ENCODE measurements around the gene WDFY3.

Gene WDFY3

GRCh38 chr4:84786478-84786877 lies 180.0 kb downstream of the WDFY3 start:
- DNase-seq, result no peak

DNA sequence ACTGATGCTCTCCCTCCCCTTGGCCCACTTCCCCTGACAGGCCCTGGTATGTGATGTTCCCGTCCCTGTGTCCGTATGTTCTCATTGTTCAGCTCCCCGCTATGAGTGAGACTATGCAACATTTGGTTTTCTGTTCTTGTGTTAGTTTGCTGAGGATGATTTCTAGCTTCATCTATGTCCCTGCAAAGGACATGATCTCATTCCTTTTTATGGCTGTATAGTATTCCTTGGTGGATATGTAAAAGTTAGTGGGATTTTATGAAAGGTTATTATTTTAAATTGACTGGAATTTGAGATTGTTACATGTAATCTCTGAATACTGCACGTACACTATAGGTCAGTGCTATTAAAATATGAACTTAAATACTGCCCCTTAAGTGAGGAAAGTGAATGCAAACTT lies 184.0 kb downstream of the WDFY3 start:
- no peak for DNase-seq

DNA sequence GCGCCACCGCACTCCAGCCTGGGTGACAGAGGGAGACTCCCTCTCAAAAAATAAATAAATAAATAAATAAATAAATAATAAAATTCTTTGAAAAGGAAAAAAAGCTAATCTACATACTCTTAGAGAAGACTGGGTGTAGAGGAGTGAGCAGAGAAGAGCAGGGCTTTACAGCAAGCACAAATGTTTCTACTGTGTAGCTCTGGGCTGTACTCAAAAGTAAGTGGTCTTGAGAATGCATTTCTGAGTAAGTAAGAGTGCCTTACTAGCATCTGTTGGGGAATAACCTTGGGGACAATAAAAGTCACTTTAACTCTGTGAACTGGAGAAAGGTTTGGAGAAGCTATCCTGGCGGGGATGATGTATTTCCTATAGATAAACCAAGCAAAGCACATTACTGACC lies 185.8 kb downstream of the WDFY3 start:
- DNase-seq, result no peak

DNA sequence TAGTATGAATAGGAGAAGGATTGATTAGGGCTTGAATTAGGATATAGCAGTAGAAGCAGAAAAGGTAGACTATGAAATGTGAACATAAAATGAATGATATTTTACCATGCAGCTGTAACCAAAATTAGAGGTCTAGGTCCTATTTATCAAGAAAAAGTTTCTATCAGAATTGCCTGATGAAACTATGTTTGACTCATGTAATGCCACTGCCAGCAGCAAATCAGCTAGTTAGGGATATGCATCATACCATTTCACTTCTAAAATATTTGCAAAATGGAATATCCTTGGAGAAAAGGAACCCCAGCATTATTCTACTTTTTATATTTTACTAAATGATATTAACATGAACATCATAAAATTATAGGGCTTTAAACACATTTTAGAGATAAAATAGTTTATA lies 188.4 kb downstream of the WDFY3 start:
- DNase-seq, result no peak

- DNase-seq, result no peak
Measured at GRCh38 chr4:84767168-84767567, 199.3 kb downstream of the WDFY3 start.

- no peak for DNase-seq
Measured at GRCh38 chr4:84753321-84753972, 213.0 kb downstream of the WDFY3 start.

DNA sequence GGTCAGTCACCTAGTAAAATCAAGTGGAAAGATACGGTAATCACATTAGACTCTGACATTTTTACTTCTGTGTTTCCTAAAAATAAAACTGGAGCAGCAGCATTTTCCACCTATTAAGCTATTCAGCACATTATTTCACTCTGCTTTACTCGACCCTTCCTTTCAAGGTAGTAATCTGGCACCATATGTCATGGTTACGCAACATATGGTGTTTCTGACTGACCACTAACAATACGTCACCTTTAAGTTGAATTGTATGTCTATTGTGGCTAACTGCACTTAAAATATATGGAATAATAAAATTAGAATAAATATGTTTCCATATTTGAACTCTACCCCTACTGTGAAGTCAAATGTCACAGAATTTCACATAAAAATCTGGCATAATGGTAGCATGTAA lies 214.8 kb downstream of the WDFY3 start:
- no peak for DNase-seq

DNA sequence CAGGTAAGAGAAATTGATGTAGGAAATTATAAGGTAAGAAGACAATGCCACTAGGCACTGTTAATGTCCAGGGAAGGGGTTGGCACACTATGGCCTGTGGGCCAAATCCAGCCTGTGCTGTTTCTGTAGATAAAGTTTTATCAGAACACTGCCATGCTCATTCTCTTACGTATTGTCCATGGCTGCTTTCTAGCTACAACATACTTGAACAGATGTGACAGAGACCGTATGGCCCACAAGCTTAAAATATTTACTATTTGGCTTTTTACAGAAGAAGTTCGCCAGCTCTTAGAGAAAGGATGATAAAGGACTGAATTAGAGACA lies 215.6 kb downstream of the WDFY3 start:
- DNase-seq, result no peak

GRCh38 chr4:84750260-84750959 lies 216.1 kb downstream of the WDFY3 start:
- peak; percentile 4 for DNase-seq

DNA sequence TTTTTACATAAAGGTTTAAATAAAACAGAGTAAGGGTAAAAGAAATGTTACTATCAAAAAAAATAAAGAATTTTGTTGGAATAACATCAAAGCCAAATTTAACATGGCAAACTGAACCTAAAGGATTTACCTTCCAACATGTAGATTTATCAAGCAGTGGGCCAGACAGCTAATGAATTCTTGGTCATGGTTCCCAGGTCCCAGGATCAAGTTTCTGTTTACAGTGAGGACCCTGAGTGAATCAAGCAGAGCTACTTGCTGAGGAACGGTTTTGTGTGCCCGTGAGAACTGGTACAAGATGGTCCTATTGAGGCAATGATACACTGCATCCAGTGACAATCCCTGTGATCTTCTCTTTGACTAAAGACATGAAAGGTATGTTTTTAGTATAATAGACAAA lies 226.4 kb downstream of the WDFY3 start:
- DNase-seq, result no peak

GRCh38 chr4:84738622-84739021 lies 227.9 kb downstream of the WDFY3 start:
- no peak for DNase-seq

DNA sequence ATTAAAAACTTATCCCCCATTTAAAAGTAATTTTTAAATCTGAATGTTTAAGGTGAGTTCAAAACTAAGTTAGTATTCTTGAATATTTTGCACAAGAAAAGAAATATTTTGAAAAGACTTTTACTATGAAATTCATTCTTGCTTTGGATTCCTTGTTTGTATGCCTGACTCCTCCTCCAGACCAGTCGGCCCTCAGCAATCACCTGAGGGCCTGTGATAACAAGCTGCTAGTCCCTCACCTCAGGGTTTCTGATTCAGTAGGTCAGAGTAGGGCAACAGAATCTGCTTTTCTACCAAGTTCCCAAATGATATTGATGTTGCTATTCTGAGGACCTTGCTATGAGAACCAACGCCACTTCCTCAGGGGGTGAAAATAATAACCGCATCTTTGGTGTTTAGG lies 228.8 kb downstream of the WDFY3 start:
- no peak for DNase-seq

GRCh38 chr4:84734037-84734436 lies 232.5 kb downstream of the WDFY3 start:
- DNase-seq, result no peak

DNA sequence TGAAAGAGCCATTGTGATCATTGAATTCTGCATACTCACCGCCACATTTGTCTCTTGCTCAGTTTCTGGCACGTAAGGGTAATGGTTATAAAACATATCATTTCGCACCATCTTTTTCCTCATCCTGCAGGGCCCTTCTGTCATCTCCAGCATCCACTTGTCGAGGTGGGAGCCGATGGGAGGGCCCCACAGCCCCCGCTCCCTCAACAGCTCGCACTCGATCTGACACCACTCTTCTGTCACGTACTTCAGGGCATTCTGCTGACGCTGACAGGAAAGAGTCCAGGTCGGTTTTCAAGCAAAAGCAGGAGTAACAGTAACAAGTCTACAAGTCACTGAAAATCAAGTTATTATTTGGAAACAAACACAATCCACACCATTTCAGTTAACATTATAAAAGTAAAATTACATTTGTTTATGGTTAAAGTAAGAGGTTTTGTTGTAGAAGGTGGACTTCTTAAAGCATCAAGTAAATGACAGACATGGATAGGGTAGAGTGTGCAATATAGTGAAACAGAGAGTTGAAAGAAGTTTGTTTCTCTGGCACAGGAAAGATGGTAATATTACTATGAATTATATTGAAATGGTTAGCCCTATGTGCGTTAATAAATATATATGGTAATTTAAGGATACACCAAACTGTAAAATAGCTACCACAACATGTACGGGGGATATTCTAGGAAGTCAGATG lies 233.0 kb downstream of the WDFY3 start:
- DNase-seq, result no peak

DNA sequence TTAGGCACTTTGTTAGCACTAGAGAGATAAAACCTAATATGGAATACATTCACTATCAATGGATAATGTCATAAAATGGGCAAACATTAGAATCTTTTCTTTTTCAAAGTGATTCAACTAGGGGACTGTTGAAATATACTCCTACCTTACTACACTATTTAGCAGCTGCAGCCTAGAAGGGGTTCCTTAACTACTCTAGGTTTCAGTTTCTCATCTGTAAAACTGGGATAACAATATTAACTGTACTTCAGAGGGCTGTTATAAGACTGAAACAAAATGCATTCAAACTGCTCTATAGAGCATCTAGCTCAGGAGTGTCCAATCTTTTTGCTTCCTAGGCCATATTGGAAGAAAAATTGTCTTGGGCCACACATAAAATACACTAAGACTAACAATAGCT lies 236.1 kb downstream of the WDFY3 start:
- DNase-seq, result no peak

DNA sequence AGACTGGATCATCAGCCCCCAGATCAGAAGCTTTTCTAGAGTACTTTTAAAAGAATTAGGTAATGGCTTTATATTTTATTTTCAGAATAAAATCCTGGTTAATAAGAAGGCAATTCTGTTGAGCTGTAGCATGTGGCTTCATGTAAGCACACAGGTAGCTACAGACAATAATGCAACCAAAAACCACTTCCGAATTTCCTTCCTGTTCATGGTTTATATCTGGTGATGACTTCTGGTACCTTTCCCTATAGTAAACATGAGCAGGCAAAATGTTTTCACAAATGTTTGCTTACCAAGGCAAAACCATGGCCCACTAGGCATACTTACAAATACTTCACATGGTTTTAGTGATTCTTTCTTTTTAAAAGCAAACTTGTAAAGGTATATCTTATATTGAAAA lies 239.0 kb downstream of the WDFY3 start:
- no peak for DNase-seq

- no peak for DNase-seq
Measured at GRCh38 chr4:84726356-84726755, 240.1 kb downstream of the WDFY3 start.

- DNase-seq, result no peak
Measured at GRCh38 chr4:84722720-84723119, 243.8 kb downstream of the WDFY3 start.

DNA sequence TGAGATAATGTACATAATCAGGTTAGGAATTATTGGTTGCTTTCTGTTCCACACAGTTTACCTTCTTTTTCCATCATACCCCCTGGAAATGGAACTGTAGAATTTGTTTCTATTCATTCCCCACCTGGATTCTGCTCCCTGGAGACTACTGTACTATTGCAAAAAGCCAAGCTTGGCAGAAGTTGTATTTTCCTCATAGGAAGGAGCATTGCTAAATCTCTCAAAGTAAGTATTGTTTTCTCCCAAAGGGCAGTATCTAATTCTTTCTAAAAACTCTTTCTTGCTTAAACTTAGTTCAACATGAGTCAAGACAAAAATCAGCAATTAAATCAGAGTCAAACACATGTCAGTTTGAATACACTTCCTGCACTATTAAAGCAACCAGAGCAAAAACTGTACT lies 247.4 kb downstream of the WDFY3 start:
- DNase-seq, result no peak

DNA sequence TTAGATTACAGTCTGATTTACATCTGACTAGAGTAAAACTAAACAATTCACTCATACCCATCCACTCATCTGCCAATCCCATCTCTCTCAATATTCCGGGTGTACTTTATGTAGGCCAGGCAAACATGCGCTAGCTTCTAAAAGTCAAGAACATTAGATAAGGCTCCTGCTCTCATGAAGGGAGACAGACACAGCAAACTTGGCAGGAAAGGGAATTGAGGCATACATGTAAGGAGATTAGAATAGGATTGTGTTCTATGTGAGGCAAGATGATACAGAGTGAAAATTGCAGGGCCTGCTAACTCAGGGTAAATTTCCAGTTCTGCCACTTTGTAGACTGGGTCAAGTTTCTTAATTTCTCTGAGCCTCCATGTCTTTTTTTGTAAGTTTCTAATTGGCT lies 247.8 kb downstream of the WDFY3 start:
- no peak for DNase-seq

DNA sequence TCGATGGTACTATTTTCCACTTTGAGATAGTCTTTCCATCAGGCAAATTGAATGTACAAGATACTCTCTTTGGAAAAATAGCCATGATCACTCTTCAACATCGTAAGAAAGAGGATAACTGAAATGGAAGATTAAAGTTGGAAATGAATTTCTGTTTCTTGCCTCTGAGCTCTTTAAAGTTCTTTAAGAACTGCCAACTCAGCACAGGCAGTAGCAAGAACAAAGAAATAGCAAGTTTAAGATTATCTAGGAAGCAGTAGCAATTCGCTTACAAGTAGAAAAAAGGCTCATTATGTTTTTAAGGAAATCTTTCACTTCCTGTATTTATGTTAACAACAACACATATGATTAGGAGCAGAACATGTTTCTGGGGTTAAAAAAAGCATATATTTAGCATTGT lies 255.9 kb downstream of the WDFY3 start:
- DNase-seq, result no peak

DNA sequence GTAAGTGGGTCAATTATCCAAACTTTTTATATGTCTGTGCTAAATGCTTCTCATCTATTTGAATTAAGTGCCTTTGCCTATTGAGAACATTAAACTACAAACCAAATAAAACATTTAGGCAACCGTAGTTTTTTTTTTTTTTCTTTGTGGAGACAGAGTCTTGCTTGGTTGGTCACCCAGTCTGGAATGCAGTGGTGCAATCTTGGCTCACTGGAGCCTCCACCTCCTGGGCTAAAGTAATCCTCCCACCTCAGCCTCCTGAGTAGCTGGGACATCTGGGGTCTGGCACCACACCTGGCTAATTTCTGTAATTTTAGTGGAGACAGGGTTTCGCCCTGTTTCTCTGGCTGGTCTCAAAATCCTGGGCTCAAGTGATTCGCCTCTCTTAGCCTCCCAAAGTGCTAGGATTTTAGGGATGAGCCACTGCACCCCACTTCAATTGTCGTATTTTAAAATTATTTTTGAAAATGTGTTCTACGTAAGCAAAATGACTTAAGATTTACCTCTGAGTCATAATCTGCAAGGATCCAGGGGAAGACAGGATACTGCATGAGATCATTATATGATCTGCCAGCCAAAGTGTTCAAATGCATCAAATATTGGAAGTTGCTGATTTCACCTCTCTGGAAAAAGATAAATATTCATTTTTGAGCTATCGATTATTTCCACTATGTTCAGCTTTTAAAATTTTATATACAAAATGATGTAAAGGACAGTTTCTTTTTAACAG lies 257.9 kb downstream of the WDFY3 start:
- DNase-seq, result peak; percentile 2

- no peak for DNase-seq
Measured at GRCh38 chr4:84706286-84706685, 260.2 kb downstream of the WDFY3 start.
